ENCODE results near the gene FZD10.

DNA sequence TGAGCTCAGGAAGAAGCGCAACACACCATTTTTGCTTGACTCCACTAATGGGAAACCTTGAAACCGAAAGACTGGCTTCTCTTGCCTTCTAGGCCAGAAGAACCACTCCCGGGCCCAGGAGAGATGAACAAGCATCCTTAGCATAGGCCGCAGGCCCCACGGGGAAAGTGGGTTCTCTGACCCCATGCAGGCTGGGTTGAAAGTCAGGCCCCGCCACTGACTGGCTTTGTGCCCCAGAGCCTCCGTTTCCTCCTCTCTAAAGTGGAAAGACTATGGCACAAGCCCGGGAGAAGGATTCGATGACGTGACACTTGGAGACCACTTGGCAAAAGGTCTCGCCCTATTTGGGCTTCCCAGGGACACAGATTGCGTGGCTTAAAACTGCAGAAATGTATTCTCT lies 9.9 kb upstream of the FZD10 start:
- TF ChIP-seq, protein P1, sequence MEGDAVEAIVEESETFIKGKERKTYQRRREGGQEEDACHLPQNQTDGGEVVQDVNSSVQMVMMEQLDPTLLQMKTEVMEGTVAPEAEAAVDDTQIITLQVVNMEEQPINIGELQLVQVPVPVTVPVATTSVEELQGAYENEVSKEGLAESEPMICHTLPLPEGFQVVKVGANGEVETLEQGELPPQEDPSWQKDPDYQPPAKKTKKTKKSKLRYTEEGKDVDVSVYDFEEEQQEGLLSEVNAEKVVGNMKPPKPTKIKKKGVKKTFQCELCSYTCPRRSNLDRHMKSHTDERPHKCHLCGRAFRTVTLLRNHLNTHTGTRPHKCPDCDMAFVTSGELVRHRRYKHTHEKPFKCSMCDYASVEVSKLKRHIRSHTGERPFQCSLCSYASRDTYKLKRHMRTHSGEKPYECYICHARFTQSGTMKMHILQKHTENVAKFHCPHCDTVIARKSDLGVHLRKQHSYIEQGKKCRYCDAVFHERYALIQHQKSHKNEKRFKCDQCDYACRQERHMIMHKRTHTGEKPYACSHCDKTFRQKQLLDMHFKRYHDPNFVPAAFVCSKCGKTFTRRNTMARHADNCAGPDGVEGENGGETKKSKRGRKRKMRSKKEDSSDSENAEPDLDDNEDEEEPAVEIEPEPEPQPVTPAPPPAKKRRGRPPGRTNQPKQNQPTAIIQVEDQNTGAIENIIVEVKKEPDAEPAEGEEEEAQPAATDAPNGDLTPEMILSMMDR (IDR thresholded peaks at IDR 0.05) = no peak
- TF ChIP-seq POLR2A (IDR thresholded peaks at IDR 0.05) (no peak), EP300 (IDR thresholded peaks at IDR 0.05) (no peak), POLR2AphosphoS5 (IDR thresholded peaks at IDR 0.05) (no peak)
